Keratinocyte (primary cell): ENCODE results near the gene DCUN1D2.

Experiments
- EZH2 ChIP-seq: IDR thresholded peaks from one replicate; pipeline ENCODE4 v1.6.1; 2012; ENCODE audit warnings: inconsistent platforms, mild to moderate bottlenecking, low read length, moderate library complexity
- TF ChIP-seq, protein P1 (sequence below), 3 experiments: IDR thresholded peaks in 1 of 3; conservative IDR thresholded peaks in 1 of 3; optimal IDR thresholded peaks in 1 of 3; 2 replicates in 2 of 3; 3 replicates in 1 of 3; pipeline versions ENCODE3 to v1.5.1; 2011; ENCODE audit warnings: low read length in 3 of 3, mild to moderate bottlenecking in 3 of 3, moderate library complexity in 2 of 3, control low read depth in 1 of 3, inconsistent platforms in 1 of 3; ENCODE audit not compliant: insufficient read depth in 2 of 3; ENCODE audit errors: extremely low read depth in 1 of 3

DNA sequence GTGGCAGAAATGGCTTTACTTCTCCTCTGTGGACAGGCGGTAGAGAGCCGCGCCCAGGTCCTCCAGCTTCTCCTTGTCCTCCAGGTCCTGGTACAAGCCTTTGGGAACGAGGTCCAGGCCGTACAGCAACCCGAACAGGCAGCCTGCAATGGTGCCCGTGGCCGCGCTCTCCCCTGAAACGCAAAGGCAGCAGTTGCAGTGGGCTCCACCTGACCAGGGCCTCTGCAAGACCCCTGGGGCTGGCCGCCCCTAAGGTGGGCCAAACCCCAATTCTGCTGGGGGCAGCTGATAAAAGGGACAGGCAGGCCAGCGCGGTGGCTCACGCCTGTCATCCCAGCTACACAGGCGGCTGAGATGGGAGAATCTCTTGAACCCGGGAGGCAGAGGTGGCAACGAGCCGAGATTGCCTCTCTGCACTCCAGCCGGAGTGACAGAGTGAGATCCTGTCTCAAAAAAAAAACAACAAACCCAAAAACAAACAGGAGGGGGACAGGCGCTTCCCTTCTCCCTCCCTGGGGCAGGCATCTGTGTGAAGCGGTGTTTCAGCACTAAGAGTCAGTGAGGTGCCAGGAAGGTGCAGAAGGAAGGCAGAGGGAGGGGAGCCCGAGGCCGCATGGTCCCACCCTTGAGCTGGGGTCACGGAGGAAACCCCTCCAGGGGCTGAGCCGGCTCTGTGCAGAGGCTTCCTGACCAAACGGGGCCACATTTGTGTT lies 67.5 kb downstream of the DCUN1D2 start:
- TF ChIP-seq, protein P1, sequence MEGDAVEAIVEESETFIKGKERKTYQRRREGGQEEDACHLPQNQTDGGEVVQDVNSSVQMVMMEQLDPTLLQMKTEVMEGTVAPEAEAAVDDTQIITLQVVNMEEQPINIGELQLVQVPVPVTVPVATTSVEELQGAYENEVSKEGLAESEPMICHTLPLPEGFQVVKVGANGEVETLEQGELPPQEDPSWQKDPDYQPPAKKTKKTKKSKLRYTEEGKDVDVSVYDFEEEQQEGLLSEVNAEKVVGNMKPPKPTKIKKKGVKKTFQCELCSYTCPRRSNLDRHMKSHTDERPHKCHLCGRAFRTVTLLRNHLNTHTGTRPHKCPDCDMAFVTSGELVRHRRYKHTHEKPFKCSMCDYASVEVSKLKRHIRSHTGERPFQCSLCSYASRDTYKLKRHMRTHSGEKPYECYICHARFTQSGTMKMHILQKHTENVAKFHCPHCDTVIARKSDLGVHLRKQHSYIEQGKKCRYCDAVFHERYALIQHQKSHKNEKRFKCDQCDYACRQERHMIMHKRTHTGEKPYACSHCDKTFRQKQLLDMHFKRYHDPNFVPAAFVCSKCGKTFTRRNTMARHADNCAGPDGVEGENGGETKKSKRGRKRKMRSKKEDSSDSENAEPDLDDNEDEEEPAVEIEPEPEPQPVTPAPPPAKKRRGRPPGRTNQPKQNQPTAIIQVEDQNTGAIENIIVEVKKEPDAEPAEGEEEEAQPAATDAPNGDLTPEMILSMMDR (optimal IDR thresholded peaks at IDR 0.05 in 1 of 3, IDR thresholded peaks at IDR 0.05 in 1 of 3, conservative IDR thresholded peaks at IDR 0.05 in 1 of 3; ENCODE audit: extremely low read depth in 1 of 3, insufficient read depth in 2 of 3, low read length in 3 of 3), result no peak
- TF ChIP-seq EZH2, result no peak
